GM18517 (cell line): ENCODE data around the gene GPR15LG.
"Not testable (repeated sequence)": the region's sequence is repeated elsewhere in the genome, so short reads cannot be mapped to it uniquely, and the experiment has no call there.

Experiments
- ATAC-seq: cut with Tn5 transposase; IDR thresholded peaks from one replicate; pipeline ENCODE4 v1.9.1; 2021; ENCODE audit warnings: mild to moderate bottlenecking, moderate library complexity; ENCODE audit not compliant: unreplicated experiment

The GPR15LG gene

DNA sequence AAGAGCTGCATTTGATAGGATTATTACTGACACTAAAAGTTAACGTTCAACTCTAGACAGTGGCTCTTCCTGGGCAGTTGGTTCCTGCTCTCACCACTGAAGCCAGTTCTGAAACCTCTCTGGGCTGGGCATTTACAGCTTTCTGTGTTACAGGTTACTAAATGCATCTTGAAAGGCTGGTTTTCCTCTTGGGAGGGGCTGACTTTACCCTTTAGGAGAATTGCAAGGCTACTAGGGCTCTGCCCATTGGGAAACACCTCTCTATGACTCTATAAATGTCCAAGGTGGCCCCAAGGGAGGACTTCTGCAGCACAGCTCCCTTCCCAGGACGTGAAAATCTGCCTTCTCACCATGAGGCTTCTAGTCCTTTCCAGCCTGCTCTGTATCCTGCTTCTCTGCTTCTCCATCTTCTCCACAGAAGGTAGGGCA is at the start of gene GPR15LG:
TSS of gene GPR15LG (plus strand) at position 301 of the 429 bp plus-strand sequence. CDS start at position 352, 51 bp downstream.
- ATAC-seq, result no peak

DNA sequence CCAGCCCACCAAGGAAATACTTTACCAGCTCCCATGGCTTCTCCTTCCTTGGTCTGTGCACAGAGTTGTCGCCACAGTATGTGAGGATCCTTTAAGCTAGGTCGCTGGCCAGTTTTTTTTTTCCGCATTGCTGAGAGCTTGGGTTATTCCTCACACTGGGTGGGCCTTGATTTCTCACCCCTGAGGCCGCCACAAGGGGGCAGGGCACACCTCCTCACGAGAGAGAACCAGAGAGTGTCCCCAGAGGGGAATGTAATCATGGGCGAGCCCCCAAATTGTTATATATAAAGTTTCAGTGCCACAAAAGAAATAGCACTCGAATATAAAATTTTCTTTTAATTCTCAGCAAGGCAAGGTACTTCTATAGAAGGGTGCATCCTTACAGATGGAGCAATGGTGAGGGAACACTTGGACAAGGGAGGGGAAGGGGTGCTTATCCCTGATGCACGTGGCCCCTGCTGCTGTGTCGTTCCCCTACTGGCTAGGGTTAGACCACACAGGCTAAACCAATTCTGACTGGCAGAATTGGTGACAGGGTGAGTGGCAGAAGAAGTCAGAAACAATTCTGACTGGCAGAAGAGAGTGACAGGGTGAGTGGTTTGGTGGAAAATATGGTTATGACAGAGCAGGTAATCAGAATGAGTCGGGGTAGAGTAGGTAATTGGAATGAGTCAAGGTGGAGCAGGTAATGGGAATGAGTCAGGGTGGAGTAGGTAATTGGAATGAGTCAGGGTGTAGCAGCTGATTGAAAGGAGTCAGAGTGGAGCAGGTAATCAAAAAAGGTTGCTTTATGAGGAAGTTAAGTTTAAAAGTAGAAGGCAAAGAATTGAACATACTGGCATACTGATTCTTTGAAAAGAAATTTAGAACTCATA is 47.5 kb upstream of the GPR15LG start:
- ATAC-seq, result not testable (repeated sequence)

DNA sequence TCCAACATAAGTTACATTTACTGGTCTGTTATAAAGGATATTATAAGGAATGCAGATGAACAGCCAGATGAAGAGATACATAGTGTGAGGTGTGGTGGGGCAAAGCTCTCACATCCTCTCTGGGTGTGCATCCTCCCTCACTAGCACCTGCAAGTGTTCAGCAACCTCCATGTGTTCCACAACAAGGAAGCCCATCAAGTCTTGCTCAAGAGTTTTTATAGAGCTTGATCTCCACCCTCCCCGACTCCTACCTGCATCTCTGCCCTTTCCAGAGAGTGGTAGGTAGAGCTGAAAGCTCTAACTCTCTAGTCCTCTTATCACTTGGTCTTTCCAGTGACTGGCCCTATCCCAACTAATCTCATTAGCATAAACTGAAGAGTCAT is 46.8 kb upstream of the GPR15LG start:
- no peak for ATAC-seq

DNA sequence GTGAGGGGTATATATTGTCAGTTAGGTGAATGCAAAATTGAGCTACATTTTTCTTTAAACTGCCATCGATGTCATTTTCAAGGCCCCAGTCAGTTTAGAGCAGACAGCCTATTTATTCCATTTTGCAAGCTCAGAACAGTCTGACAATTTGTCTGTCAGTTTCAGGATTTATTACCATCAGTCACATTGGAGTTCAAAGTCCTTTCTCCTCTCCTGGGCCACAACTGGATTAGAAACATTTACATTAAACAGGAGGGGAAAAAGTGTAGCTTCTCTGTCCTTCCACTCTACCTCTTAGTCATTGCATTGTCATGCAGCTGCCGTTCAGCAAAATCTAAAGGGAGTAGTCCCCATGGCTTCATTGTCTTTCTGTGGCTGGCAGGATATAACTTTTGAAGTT is 37.8 kb upstream of the GPR15LG start:
- ATAC-seq, result no peak

DNA sequence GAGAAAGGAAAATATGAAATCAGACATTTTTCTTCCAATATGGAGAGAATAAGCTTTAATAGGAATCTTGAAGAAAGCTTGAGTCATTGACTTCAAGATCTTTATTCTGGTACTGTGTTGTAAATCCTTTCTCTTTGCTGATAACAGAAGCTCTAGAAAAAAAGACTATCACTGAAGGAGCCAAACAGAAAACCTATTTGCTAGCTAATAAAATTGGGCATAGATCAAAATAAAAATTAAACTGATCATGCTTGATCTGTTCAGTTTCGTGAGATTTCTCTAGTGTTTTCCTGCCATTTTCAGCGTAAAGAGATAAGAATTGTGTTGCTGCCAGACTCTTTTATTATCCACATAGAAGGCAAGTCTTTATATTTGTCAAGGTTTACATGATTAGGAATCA is 35.8 kb upstream of the GPR15LG start:
- ATAC-seq, result no peak

DNA sequence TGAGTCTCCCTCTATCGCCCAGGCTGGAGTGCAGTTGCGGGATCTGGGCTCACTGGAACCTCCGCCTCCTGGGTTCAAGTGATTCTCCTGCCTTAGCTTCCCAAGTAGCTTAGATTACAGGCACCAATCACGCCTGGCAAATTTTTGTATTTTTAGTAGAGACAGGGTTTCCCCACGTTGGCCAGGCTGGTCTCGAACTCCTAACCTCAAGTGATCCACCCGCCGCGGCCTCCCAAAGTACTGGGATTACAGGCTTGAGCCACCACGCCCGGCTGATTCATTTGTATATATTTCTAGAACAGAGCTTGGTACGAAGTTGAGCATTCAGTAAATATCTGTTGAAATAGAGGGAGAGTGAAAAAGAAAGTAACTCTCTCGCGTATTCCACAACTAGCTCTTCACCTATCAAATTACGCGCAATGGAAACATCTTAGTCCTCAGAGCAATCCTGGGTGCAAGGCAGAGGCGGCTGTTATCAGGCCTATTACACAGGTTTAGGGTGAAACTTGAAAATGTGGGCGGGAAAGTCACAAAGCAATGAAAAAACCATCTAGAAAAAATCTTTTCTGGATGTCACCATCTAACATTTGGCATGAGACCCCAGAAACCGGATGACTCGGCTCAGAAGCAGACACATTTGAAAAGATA is 35.0 kb upstream of the GPR15LG start:
- no peak for ATAC-seq

DNA sequence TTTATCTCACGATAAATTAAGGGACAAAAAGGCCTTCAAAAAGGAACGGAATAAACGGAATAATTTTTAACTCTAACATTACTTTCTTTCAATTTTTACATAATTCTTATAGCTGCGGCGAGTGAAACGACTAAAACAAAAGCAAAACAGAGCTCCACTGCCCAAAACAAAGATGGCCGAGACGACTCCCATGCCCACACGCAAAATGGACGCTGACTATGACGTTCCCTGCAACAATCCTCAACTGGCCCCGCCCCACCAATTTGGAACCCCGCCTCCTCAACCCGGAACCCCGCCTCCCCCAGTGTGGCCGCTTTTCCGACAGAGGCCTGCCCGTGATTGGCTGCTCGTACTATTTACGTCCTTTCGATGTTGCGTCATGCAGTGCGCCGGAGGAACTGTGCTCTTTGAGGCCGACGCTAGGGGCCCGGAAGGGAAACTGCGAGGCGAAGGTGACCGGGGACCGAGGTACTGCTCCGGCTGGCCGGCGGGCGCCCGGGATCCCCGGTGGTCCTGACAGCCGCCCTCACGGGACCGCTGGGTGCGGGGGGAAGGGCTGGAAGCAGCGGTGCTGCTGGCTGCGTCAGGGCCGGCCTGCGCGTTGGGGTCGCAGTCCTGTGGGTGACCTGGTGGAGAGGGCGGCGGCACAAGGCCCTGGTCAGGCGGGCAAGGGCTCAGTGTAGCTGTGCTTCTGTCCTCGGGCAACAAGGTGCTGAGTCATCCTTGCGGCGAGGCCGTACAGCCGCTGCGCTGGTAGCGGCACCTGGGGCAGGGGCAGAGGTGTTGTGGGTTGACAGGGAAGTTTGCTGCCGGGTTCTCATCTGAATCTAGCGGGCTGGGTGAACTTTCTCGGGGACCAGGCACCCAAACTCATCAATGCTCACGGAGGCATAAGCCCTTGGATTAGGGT is 34.2 kb upstream of the GPR15LG start, which contains the start of gene GHITM:
TSS of gene GHITM (plus strand) at position 384 of the 910 bp plus-strand sequence. CDS start 1,992 bp downstream, outside the sequence.
- ATAC-seq, result peak; percentile 99

DNA sequence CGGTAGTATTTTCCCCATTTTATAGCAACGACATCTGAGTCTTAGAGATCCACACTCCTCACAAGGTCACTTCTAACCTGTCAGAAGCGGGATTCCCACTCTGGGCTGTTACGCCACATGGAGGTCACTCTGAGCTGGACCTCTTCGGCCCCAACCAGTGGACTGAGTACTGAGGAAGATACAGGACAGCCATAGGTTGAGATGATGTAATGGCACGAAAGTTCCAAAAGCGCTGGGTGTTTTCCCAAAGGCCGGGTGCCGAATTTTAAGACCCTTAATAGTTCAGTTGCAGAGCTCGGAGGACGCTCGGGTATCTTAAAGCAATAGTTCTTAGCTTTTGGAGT is 33.6 kb upstream of the GPR15LG start:
- ATAC-seq, result no peak

DNA sequence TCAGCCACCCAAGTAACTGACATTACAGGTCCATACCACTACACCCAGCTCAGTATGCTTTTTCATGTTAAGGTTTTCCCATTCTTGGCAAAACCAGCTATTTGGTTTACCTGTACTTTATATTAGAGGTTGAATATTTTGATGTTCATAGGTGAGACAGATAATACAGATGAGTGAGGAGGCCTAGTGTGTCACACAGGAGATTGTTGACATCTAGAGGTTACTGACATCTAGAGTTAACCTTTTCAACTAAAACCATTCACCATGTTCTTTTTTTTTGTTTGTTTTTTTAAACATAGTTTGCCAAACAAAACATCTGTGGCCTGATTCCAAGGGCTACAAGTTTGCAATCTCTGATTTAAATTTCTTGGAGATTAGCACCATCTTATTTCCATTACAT is 26.3 kb upstream of the GPR15LG start:
- no peak for ATAC-seq

DNA sequence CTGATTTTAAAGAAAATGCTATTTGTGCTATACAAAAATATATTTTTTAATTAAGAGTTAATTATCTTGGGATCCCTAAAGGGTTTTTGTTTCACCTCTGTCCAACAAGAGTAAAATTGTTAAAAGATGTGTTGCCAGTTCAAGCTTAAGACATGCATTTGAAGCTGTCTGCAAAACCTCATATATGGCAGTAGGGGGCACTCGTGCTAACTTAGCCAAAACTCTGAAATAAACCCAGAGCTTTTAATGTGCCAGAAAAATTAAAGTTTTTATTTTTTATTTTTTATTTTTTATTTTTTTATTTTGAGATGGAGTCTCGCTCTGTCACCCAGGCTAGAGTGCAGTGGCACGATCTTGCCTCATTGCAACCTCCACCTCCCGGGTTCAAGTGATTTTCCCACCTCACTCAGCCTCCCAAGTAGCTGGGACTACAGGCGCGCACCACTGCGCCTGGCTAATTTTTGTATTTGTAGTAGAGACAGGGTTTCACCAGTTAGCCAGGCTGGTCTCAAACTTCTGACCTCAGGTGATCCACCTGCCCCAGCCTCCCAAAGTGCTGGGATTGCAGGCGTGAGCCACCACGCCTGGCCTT is 25.5 kb upstream of the GPR15LG start:
- ATAC-seq, result not testable (repeated sequence)

DNA sequence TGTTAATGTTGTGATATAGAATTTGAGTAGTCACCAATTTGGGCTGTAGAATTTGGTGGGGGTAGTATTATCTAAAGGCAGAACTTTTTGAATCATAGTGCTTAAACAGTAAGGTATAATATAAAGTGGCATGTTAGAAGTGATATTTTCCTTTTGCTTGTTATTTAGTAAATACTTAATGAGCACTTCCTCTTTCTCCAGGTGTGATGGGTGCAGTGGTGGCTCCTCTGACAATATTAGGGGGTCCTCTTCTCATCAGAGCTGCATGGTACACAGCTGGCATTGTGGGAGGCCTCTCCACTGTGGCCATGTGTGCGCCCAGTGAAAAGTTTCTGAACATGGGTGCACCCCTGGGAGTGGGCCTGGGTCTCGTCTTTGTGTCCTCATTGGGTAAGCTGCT is 23.7 kb upstream of the GPR15LG start:
- ATAC-seq, result no peak

DNA sequence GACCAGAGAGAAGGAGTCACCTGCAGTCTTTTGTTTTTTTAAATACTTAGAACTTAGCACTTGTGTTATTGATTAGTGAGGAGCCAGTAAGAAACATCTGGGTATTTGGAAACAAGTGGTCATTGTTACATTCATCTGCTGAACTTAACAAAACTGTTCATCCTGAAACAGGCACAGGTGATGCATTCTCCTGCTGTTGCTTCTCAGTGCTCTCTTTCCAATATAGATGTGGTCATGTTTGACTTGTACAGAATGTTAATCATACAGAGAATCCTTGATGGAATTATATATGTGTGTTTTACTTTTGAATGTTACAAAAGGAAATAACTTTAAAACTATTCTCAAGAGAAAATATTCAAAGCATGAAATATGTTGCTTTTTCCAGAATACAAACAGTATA is 20.8 kb upstream of the GPR15LG start:
- no peak for ATAC-seq

DNA sequence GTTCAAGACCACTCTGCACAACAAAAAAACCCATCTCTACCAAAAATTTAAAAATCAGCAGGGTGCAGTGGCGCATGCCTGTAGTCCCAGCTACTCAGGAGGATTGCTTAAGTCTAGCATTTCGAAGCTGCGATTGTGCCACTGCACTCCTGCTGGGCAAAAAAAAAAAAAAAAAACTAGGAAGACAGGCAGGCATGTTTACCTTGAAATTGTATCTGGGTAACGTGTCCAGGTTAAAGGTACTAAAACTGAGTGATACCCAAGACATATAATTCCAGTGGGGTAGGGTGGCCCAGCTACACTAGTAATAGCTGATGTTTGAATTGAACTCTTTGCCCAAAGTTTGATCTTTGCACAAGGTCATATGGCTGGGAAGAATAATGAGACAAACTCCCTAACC is 18.1 kb upstream of the GPR15LG start:
- ATAC-seq, result no peak

DNA sequence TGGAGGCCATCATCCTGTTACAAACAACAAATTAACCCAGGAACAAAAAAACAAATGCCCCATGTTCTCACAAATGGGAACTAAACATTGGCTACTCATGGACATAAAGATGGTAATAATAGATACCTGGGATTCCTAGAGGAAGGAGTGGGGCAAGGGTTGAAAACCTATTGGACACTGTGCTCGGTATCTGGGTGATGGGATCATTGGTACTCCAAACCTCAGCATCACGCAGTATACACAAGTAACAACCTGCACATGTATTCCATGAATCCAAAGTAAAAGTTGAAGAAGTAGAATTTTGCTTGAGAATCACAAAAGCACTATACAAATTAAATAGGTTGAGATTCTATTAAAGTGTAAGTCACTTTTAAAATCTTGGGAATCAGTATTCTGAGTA is 17.6 kb upstream of the GPR15LG start:
- ATAC-seq, result no peak

DNA sequence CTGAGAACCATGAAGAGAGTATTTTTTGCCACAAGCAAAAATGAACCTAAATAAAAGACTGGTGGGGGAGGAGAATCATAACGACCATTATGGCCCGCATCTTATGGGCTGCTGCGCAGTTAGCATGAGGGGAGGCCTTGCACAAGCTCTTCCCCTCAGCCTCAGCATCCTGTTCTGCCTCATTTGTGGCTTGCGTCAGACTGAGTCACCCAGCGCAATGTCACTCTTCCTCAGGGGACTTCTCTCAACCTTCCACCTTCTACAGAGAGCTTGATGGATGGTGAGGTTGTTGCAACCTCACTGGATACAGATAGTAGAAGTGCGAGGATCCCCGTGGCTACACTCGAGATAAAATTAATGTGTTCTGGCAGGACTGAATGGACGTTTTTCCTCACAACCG is 16.8 kb upstream of the GPR15LG start:
- ATAC-seq, result no peak

DNA sequence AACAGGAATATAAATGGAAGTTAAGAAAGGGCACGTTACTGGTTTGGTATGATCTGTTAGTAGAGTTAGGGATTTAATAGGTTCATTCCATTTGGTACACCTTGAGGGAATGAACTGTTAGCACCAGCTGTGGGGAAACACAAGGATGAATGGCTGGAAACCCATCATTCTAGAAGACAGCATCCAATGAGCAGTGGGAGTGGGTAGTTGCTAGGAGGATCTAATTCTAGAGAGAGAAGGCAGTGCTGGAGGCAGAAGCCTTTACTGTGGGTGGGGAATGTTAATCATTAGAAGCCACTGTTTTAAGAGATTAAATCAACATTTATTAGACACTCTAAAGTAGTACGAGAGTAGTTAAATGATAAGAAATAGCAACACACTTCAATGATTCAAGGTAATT is 15.5 kb upstream of the GPR15LG start:
- no peak for ATAC-seq

DNA sequence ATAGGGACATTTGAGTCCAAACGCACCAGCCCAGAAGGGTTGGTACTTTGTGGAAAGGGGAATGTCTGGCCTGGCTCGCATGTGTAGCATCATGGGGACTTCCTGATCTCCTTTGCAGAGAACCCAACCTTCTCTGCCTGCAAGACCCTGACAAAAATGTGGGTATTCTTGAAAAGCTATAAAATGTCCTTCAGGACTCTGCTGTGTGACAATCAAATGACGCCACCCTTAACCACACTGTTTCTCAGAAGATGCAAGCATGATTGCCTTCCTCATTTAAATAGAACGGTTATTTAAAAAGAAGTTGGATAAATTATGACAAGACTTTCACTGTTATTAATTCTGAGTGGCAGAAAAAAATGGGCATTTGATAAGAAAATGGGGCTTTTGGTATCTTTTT is 15.1 kb upstream of the GPR15LG start:
- no peak for ATAC-seq

DNA sequence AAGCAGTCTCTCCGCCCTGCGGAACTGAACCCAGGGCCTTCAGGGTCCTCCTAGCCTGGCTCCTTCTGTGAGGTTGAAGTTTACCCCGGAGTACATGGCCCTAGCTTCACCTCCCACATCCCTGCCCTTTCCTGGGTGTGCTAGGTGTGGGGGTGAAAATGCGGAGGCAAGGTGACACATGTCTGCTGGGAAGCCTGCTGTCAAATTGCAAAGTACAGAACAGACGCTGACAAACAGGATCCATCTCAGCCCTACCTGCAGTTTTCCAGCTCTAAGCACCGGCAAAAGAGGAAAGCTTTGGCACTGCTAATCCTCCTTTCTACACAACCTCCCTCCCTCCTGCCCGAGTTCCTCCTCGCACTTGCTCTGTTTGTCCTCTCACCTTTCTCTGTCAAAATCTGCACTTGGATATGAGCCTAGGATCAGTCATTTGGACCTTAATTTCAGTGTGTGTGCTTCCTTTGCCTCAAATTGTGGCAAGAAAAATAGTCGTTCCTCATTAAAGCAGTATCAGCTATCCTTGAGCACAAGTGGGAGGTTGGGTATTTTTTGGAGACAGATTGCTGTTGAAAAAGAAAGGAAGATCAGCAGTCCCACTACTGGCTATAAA is 14.4 kb upstream of the GPR15LG start:
- no peak for ATAC-seq

DNA sequence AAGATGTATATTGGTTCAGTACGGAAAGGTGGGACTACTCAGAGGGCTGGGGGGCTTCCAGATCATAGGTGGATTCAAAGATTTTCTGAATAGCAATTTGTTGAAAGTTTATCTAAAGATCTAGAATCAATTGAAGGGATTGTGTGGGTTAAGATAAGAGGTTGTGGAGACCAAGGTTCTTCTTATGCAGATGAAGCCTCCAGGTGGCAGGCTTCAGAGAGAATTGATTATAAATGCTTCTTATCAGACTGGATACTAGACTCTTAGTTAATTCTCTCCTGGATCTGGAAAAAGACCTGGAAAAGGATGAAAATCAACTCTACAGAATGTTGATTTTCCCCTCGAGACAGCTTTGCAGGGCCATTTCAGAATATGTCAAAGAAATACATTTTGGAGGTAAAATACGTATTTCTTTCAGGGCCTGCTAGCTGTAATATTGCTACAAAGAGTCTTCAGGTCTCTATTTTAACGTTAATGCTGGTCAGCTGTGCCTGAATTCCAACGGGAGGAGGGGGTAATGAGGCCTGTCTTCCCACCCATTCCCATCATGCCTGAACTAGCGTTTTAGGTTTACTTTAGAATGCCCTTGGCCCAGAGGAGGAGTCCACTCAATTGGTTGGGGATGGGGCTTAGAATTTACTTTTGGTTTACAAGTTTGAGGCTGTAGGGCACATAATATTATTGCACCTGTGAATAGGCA is 12.8 kb upstream of the GPR15LG start:
- no peak for ATAC-seq

DNA sequence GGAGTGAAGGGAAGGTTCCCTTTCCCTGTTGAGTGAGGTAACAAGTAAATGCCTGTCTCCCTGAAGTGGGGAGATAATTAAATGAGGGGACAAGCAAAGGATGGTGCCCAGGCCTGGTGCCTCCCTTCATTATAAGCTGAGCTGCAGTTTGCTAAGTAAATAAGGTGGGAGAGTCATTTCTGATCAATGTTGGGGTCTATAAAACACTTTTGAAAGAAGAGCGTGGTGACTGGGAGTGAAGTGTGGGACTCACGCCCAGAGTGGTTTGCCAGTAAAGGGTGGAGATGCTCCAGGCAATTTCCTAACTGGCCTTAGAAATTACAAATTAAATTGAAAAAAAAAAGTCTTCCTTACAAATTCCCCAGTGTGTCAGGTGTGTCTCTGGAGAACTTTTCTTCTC is 9.6 kb upstream of the GPR15LG start:
- ATAC-seq, result no peak
